K562 (cell line): Measurements from ENCODE around the gene AVPI1. TPM values are rescaled to one million over a fixed set of nuclear protein-coding genes. Genes with fewer than 3 reads are reported as not detected.

ENCODE experiments used
- ATAC-seq: fragments of 200-7000 bp; cut with Tn5 transposase; 3 replicates; pipeline ENCODE4 v1.9.1; 2020; ENCODE audit warnings: moderate library complexity
- BruUV-seq: library from RNA; stranded (reverse); fragments of 400-500 nt; replicated peaks from 2 replicates; lab custom pipeline; 2021; lab: Mats Ljungman, UMichigan
- CTCF ChIA-PET: fragments of 300-600 bp; formaldehyde crosslinking; extraction: SDS; loops from one replicate; lab custom pipeline; 2021; ENCODE audit warnings: low intra/inter-chr PET ratio; lab: Yijun Ruan, JAX
- POLR2A ChIA-PET: fragments of 300-600, 350-650 bp; sonication (Branson Sonifier 250); formaldehyde crosslinking; extraction: SDS; loops from one replicate; lab custom pipeline; 2021; ENCODE audit warnings: antibody characterized with exemption, inconsistent platforms; lab: Yijun Ruan, JAX
- DNase-seq, 4 experiments: peaks; one replicate each; pipeline versions ENCODE4 v3.0.0 to v3.0.0-alpha.2; 2011 to 2018; ENCODE audit warnings: low spot score in 3 of 4, mixed read lengths in 3 of 4; ENCODE audit errors: extremely low read depth in 1 of 4
- FAIRE-seq: peaks from 2 replicates; lab custom pipeline; 2011; peaks lifted over from hg19 to GRCh38; lab: Jason Lieb, UNC
- H2AFZ ChIP-seq: 2 replicates; pipeline ENCODE4 v1.6.0; 2011; ENCODE audit warnings: low read depth, low read length, control low read depth, inconsistent platforms
- H3K27ac ChIP-seq: fragments of 200-600 bp; 3 replicates; pipeline ENCODE4 v1.8.0; 2011; ENCODE audit warnings: low read depth, mild to moderate bottlenecking, control low read depth, inconsistent platforms, low read length, moderate library complexity, mixed read lengths; ENCODE audit errors: extremely low read depth
- H3K27me3 ChIP-seq, 2 experiments: fragments of 300-600 bp in 1 of 2; 2 replicates in 1 of 2; 3 replicates in 1 of 2; pipeline versions ENCODE4 v1.6.0 to v1.8.0; 2011; ENCODE audit warnings: inconsistent platforms in 2 of 2, low read length in 2 of 2, mild to moderate bottlenecking in 1 of 2, mixed read lengths in 1 of 2, moderate library complexity in 1 of 2; ENCODE audit not compliant: control insufficient read depth in 2 of 2, insufficient read depth in 2 of 2
- H3K36me3 ChIP-seq: fragments of 300-600 bp; 3 replicates; pipeline ENCODE4 v1.8.0; 2011; ENCODE audit warnings: mild to moderate bottlenecking, low read length, inconsistent platforms; ENCODE audit not compliant: control insufficient read depth, insufficient read depth
- H3K4me1 ChIP-seq, 2 experiments: fragments of 200-600 bp in 1 of 2; replicated peaks in 1 of 2; 2 replicates in 1 of 2; 3 replicates in 1 of 2; pipeline versions ENCODE4 v1.5.1 to v1.8.0; 2011; ENCODE audit warnings: inconsistent platforms in 2 of 2, low read length in 2 of 2, mild to moderate bottlenecking in 1 of 2, mixed read lengths in 1 of 2, moderate library complexity in 1 of 2; ENCODE audit not compliant: control insufficient read depth in 2 of 2, insufficient read depth in 2 of 2
- H3K4me2 ChIP-seq: 2 replicates; pipeline ENCODE4 v1.6.1; 2011; ENCODE audit warnings: low read length, control low read depth, inconsistent platforms, mixed read lengths; ENCODE audit not compliant: insufficient read depth
- H3K4me3 ChIP-seq: fragments of 200-600 bp; sonication (generic), shearing (Covaris generic); 2 replicates; pipeline ENCODE4 v1.5.1; 2016; ENCODE audit warnings: control low read depth, inconsistent platforms
- H3K79me2 ChIP-seq: fragments of 200-600 bp; 3 replicates; pipeline ENCODE4 v1.8.0; 2011; ENCODE audit warnings: low read length, inconsistent platforms; ENCODE audit not compliant: control insufficient read depth, insufficient read depth
- H3K9ac ChIP-seq, 2 experiments: 2 replicates each; pipeline versions ENCODE4 v1.6.0 to v1.6.1; 2011; ENCODE audit warnings: low read depth in 2 of 2, low read length in 2 of 2, control low read depth in 1 of 2, inconsistent platforms in 1 of 2, mild to moderate bottlenecking in 1 of 2, mixed read lengths in 1 of 2; ENCODE audit not compliant: insufficient read depth in 1 of 2
- H3K9me1 ChIP-seq: one replicate; pipeline ENCODE4 v1.6.0; 2011; ENCODE audit warnings: inconsistent platforms, mild to moderate bottlenecking, low read length, moderate library complexity; ENCODE audit not compliant: control insufficient read depth, insufficient read depth
- H3K9me3 ChIP-seq: replicated peaks from 2 replicates; pipeline ENCODE4 v1.5.1; 2011; ENCODE audit warnings: low read depth, low read length, inconsistent platforms; ENCODE audit not compliant: control insufficient read depth, insufficient read depth
- H4K20me1 ChIP-seq: replicated peaks from 2 replicates; pipeline ENCODE4 v1.6.1; 2011; ENCODE audit warnings: low read length, inconsistent platforms, mixed read lengths; ENCODE audit not compliant: control insufficient read depth, insufficient read depth
- BRF2 ChIP-seq: IDR thresholded peaks from 3 replicates; pipeline ENCODE4 v1.6.1; 2011; ENCODE audit warnings: borderline replicate concordance, mild to moderate bottlenecking; ENCODE audit not compliant: insufficient read length, insufficient read depth
- MCM3 ChIP-seq: fragments of 450-650 bp; IDR thresholded peaks from 2 replicates; pipeline ENCODE4 v1.6.1; 2016
- OTX1 ChIP-seq: fragments of 450-650 bp; formaldehyde crosslinking; IDR thresholded peaks from 2 replicates; pipeline ENCODE4 v1.4.0; 2022; ENCODE audit warnings: mild to moderate bottlenecking
- RBM22 ChIP-seq: fragments of 200-400 bp; formaldehyde crosslinking; IDR thresholded peaks from 2 replicates; pipeline ENCODE4 v1.6.1; 2018; ENCODE audit warnings: low read length, low read depth; ENCODE audit not compliant: poor library complexity, severe bottlenecking
- TAF7 ChIP-seq: fragments of 450-650 bp; IDR thresholded peaks from 2 replicates; pipeline ENCODE4 v1.6.1; 2016; ENCODE audit warnings: missing genetic modification characterization, missing compliant biosample characterization
- ZNF444 ChIP-seq: fragments of 250-450 bp; sonication (Bioruptor Pico); IDR thresholded peaks from 2 replicates; pipeline ENCODE4 v1.4.0; 2020; ENCODE audit warnings: mild to moderate bottlenecking, moderate library complexity
- ZZZ3 ChIP-seq: fragments of 450-650 bp; IDR thresholded peaks from 2 replicates; pipeline ENCODE4 v1.6.1; 2016; ENCODE audit warnings: antibody characterized with exemption, mild to moderate bottlenecking, moderate library complexity
- in situ Hi-C: fragments of 300-500 bp; cut with MboI; formaldehyde crosslinking; loops from 4 replicates; pipeline ENCODE4 v1.15.0; 2018; ENCODE audit warnings: inconsistent platforms, mixed read lengths
- intact Hi-C: fragments of 100-400 bp; cut with micrococcal nuclease; formaldehyde crosslinking; loops from 2 replicates; pipeline ENCODE4 v1.14.2; 2022
- polyA plus RNA-seq, 8 experiments: library from polyadenylated mRNA; depleted of rRNA in 4 of 8; stranded (reverse) in 5 of 8; unstranded in 3 of 8; fragments of >200 nt; fragmentation: Nextera tagmentation in 2 of 8; fragmentation: Illumina TruSeq in 1 of 8; extraction: Ambion mirVana in 2 of 8; extraction: Trizol in 1 of 8; gene quantifications; 2 replicates each; pipeline versions ENCODE4 v1.2.1 to v1.2.3, GENCODE V29; 2011 to 2014; ENCODE audit warnings: inconsistent platforms in 1 of 8, missing spikeins in 1 of 8
- total RNA-seq, 7 experiments: library from RNA; depleted of rRNA in 6 of 7; stranded (reverse); fragments of >200 nt in 6 of 7; fragmentation: Illumina TruSeq in 2 of 7; extraction: Trizol in 2 of 7; gene quantifications; 2 replicates each; pipeline versions ENCODE4 v1.2.1 to v1.2.3, GENCODE V29; 2011 to 2021; ENCODE audit warnings: low replicate concordance in 1 of 7

AVPI1 gene
- total and polyA plus RNA-seq, 9 of the 15 experiments (the other 6 are each of a cell fraction or from before 2014, with no cell fraction given) = 0.90 to 10.4 (median 7.4) TPM

GRCh38 chr10:97632949-97633884 lies 53.8 kb downstream of the AVPI1 start, which contains the start of gene MORN4 (continued):
- TF ChIP-seq TAF7 (tag) (0 out of 2 replicates have a peak, but pooled peaks have one; percentile 31), RBM22 (peak; percentile 73)

- TF ChIP-seq OTX1 (CRISPR knock-in tag) (no peak), BRF2 (no peak), ZNF444 (CRISPR knock-in tag) (no peak), ZZZ3 (no peak), MCM3 (no peak)
- H2AFZ ChIP-seq = no peak overlapping the region
- intact Hi-C loops = no loop called here
- no peaks in the 10 kb centered on the region for H3K9me1 ChIP-seq
- H4K20me1 ChIP-seq = no peaks in the 10 kb centered on the region
- H3K4me2 ChIP-seq = no peak overlapping the region
- H3K4me3 ChIP-seq = no peak overlapping the region
- peaks cover 27% of the 10 kb centered on the region for H3K79me2 ChIP-seq
- no peaks in the 10 kb centered on the region for H3K9me3 ChIP-seq
- in situ Hi-C loops = no loop called here
- no peaks in the 10 kb centered on the region for H3K27me3 ChIP-seq
- peaks cover 5% of the 10 kb centered on the region; the same call in 1 of the 3 replicates for H3K36me3 ChIP-seq
- ChIA-PET CTCF (no interaction called here), POLR2A (no interaction called here)
- H3K4me1 ChIP-seq = peaks cover 12 to 21% of the 10 kb centered on the region in 2 experiments; a peak in 4 of 5 replicates
- no TSS peak for BruUV-seq
- no peak overlapping the region for H3K27ac ChIP-seq
- H3K9ac ChIP-seq = no peak overlapping the region
- FAIRE-seq (no peak), ATAC-seq (no peak), DNase-seq (no peak)
Measured at GRCh38 chr10:97631098-97631497, 55.9 kb downstream of the AVPI1 start.
